Left forelimb (tissue), 1 donor: ENCODE data around the gene NIPAL1.
A peak's percentile ranks its signal among the peaks of the same experiment; 100 is the strongest.
"Not testable (repeated sequence)": the region's sequence is repeated elsewhere in the genome, so short reads cannot be mapped to it uniquely, and the experiment has no call there.

Experiments used
- DNase-seq: peaks from one replicate; pipeline ENCODE4 v3.0.0-alpha.2; 2018; ENCODE audit warnings: low spot score

Gene NIPAL1

DNA sequence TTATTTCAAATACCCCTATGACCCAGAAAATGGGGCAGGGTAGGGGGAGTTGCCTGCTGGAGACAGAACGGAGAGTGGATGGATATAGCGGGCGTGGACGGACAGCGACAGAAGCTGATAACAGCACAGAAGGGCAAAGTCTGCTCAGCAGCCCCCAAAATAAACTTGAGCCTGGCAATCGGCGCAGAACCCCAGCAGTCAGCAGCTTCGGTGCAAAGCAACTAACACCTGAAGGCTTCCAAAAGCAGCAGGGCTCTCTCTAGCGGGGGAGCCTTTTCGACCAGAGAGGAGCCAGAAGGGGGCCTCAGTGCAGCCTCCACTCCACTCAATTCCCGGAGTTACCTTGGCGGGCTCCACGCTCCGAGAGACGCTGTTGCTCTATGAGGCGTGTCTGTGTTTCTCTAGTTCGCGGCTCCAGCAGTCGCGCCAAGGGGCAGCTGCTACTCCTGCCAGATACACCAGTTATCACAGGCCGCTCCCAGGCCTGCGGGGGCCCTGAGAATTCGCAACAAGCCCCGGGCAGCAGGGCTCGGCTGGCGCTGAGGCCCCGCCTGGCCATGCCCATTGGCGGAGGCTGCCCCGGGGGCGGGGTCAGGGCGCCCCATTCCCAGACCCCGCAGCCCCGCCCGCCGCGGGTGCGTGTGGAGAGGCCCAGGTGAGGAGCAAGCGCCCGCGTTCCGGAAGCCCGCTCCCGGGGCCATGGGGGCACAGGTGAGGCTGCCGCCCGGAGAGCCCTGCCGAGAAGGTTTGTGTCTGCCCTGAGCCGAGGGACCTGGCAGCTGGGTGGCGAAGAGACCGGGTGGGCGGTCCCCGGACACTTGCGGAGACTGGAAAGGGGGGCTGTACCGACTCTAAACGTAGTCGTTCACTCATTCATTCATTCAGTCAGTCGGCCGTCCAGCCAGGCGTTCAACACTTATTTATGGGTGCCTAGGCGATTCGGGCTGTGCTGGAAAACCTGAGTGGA lies at the start of gene NIPAL1, which contains the start of gene CNGA1:
Gene NIPAL1, plus strand, starts transcription at position 632 of the 967 bp plus-strand sequence. Its CDS starts 68 bp downstream, at position 700.
Gene CNGA1, minus strand, starts transcription at position 541 of the 967 bp plus-strand sequence. CDS start 63,992 bp downstream, outside the sequence.
- DNase-seq, result peak; percentile 76

DNA sequence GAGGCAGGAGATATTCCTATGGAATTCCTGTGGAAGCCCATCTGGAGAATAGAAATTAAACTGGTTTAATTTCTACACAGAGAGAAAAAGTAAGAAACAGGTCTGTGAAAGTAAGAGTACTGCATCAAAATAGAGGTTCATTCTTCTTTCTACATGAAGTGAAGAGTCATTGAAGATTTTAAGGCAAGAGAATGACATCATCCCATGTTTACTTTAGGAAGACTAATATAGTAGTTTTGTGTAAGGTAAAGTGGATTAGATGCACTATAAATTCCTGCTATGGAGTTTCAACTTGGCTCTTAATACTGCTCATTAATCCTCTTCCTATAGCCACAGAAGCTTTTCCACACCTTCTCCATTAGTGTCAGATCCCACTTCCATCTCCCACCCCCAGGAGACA lies 47.7 kb upstream of the NIPAL1 start:
- no peak for DNase-seq

DNA sequence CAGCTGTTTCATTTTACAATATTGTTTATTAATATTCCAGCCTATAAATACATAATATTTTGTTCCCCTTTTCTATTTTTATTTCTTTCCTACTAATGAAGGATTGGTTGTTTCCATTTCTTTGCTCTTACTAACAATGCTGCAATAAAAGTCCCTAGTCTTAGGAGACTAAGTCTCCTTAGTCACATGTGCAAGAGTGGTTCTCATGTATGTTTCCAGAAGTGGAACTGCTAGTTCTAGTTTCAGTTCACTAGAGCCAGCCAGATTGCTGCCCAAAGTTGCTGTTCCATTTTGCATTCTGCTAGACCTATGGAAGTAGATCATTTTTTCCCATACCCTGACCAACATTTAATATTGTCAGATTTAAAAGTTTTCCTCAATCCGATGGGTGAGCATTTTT lies 44.4 kb upstream of the NIPAL1 start:
- no peak for DNase-seq

DNA sequence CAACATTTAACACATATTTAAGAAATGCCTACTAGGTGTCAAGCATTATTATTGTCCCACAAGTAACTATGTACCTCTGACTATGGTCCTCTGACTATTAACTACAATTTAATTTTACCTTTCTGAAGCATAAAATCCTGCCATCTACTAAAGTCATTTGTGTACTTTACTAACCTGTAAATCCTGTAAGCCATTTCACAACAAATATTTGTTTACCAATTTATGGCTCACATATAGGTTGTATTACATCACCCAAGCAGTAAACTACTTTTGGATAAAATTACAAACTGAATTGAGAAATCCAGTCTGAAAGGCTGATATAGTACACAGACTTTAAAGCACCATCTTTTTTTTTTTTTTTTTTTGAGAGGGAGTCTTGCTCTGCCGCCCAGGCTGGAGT lies 43.9 kb upstream of the NIPAL1 start:
- DNase-seq, result no peak

DNA sequence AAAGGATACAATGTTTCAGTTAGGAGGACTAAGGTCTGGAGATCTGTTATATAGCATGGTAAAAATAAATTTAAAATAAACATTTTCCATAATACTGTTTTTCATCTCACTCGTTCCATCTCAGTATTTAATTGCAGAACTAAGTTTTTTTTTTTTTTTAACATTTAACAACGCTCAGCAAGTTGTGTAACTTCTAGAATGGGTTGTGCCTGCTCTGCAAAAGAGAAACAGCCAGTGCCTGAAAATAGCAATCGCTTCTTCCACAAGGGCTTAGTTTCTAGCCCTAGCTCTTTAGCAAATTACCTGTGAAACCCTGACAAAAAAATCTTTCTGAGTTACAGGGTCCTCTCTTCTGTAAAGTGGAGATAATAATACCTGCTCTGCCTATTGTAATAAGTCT lies 42.0 kb upstream of the NIPAL1 start:
- no peak for DNase-seq

DNA sequence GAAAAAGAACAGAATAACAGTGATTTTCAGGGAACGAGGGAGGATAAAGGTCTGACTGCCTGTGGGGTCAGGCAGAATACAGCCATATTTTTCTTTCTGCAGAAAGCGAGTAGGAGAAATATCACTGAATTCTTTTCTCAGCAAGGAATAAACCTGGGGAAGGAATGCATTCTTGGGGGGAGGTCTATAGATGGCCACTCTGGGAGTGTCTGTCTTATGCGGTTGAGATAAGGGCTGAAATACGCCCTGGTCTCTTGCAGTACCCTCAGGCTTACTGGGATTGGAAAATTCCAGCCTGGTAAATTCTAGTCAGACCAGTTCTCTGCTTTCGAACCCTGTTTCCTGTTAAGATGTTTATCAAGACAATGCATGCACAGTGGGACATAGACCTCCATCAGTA lies 26.4 kb upstream of the NIPAL1 start:
- no peak for DNase-seq

DNA sequence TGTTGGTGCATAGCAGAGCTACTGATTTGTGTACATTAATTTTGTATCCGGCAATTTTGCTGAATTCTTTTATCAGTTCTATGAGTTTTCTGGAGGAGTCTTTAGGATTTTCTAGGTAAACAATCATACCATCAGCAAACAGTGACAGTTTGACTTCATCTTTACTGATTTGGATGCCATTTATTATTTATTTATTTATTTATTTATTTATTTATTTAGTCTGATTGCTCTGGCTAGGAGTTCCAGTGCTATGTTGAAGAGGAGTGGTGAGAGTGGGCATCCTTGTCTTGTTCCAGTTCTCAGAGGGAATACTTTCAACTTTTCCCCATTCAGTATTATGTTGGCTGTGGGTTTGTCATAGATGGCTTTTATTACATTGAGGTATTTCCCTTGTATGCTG lies 24.1 kb upstream of the NIPAL1 start:
- not testable (repeated sequence) for DNase-seq

DNA sequence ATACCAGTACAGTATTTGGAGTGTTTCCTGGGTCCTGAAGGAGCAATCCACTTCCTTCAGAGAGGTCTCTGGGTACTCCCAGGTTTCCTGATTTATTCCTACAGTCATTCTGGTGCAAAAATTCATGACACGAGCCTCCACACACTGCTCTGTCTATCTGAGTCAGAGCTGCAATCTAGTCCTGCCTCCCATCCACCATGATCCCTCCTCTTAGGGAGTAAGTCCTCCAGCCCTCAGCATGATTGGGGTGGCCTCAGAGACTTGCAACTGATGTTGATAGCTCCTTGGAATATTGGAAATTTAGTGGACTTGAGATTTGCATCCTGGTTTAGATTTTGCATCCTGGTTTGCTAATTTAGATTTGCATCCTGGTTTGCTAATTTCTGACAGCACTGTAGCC lies 20.6 kb upstream of the NIPAL1 start:
- DNase-seq, result no peak

DNA sequence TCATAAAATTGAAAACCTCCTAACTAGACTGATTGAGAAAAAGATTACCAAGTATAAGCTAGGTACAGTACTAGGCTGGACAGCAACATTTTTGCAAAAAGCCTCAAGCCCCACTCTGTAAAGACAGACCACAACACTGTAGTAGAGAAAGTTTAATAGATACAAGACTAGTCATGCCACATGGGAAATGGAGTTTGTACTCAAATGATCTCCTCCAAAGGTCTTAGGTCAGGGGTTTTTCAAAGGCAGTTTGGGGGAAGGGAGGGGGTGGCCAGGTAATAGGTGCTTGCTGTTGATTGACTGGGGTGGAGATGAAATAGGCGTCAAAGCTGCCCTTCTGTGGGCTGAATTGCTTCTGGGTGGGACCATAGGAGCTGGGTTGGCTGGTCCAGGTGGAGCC lies 14.3 kb upstream of the NIPAL1 start:
- DNase-seq, result no peak

DNA sequence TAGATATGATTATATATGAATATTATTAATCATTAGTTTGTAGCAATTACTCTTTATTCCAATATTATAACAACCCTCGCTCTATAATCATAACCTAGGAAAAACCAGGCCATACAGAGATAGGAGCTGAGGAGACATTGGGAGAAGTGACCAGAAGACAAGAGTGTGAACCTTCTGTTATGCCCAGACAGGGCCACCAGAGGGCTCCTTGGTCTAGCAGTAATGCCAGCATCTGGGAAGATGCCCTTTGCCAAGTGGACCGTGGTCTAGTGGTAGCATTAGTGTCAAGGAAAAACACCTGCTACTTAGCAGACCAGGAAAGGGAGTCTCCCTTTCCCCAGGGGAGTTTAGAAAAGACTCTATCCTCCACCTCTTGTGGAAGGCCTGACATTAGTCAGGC lies 13.0 kb upstream of the NIPAL1 start:
- DNase-seq, result not testable (repeated sequence)

DNA sequence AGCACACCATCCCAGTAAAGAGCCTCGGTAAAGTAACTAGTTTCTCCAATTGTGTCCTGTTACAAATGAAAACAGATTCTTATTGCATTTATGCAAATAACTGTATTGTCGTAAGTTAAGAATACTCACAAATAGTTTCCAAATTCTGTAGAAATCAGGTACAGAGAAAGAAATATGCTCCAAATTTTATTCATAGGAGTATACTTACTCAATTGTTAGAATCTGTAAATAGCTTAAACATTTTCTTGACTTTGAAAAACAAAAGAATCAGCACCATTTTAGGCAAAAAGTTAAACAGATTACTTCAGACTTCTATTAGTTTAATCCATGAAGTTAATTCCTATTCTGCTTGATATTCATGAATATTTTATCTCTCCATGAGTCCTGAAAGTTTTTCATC lies 10.8 kb upstream of the NIPAL1 start:
- DNase-seq, result no peak

DNA sequence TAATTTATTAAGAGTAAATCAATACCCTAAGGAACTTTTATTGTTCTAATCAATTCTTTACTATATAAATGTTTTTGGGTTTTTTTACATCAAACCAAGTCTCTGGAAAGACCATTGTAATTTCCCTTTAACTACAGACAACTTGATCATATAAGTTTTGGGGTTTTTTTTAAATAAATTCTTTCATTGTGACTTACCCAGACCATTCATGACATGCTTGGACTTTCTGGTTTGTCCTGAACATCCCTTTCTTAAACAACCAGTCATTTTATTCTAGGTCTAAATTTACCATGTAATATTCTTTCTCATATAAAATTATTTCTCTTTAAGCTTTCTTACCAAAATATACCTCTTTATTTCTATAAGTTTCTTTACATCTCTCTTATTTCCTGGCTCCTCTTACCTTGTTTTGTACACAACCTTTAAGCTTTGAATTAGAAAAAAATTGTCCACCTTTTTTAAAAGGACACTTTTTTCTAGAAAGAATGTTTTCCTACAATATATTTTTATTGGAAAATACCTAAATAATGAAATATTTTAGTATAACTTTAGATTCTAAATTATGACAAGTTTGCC lies 8.5 kb upstream of the NIPAL1 start:
- DNase-seq, result no peak

DNA sequence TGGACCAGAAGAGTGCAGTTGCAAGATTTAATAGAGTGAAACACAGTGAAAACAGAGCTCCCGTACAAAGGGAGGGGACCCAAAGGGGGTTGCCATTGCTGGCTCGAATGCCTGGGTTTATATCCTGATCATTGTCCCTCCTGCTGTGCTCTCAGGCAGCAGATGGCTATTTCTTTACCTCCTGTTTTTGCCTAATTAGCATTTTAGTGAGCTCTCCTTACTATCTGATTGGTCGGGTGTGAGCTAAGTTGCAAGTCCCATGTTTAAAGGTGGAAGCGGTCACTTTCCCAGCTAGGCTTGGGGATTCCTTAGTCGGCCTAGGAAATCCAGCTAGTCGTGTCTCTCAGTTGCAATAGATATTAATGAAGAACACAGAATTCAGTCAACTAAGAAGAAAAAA lies 5.7 kb upstream of the NIPAL1 start:
- DNase-seq, result not testable (repeated sequence)

DNA sequence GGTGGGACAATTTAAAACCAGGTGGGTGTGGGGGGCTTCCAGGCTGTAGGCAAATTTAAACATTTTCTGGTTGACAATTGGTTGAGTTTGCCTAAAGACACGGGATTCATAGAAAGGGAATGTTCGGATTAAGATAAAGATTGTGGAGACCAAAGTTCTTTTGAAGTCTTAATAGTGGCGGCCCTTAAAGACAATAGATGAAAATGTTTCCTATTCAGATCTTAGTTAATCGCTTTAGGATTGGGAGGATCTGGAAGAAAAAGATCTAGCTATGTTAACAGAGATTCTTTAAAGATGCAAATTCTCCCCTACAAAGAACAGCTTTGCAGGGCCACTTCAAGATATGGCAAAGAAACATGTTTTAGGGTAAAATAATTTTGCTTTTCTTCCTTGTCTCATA lies 4.8 kb upstream of the NIPAL1 start:
- no peak for DNase-seq

DNA sequence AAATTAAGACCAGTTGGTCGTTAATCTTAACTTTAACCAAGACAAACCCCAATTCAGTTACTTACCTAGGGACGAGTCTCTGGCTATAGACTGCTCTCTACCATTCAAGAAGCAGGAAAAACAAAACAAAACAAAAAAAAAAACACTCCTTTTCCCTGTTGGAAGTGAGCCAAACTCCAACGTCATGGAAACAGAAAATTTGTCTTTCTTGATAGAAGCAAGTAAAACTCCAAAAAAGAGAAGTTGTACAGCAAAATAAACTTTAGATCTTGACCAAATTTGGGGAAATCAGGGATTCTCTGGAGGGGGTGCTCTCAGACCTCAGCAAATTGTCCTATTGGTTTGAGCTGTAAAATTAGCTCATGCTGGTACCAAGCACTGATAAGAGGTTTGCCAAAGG lies 3.7 kb upstream of the NIPAL1 start:
- DNase-seq, result no peak

DNA sequence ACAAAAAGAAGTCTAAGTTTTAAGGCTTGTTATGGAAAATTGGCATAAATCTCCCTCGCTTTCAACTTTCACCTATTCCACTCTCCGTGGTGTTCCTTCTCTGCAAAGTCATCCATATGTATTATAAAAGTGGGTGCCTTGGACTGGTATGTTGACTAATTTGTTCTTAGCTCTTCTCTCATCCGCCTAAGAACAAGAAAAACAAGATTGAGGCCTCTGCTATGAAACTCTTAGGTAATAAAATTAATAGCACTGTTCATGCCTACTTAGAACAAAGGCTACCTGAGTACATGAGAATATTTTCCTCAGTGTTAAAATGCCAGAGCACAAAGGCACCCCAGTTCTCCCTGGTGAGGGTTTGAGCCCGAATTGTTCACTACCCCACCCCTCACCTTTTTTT lies 1.4 kb upstream of the NIPAL1 start:
- DNase-seq, result no peak

DNA sequence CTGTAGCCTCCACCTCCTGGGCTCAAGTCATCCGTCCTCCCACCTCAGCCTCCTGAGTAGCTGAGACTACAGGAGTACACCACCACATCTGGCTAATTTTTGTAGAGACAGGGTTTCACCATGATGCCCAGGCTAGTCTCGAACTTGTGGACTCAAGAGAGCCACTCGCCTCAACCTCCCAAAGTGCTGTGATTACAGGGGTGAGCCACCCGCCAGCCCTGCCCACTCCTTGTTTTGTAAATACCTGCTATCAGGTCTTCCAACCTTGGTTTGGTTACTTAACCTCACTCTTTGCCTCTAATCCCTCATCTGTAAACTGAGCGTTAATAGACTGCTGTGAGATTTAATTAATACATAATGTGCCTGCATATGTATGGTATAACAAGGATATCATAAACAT lies 894 bp upstream of the NIPAL1 start:
- no peak for DNase-seq

DNA sequence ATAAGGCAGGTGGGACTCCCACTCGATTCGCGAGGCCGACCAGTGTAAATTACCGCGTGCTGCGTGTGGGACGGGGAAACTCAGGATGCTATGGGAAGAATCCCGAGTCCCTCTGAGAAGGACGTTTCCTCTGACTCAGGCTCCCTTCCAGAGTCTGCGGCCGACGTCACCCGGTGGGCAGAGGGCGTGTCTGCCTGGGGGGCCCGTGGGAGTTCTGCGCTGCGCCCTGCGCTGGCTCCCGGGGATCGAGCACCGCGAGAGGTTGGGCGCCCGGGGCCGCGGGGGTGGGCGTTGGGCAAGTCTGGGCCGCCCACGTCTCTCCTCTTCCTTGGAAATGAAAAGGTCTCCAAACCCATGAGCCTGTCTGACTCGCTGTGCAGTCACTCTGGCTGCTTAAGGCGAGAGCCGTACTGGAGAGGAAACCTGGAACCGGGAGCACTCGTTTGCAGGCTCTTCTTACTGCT lies 568 bp downstream of the NIPAL1 start:
- no peak for DNase-seq

DNA sequence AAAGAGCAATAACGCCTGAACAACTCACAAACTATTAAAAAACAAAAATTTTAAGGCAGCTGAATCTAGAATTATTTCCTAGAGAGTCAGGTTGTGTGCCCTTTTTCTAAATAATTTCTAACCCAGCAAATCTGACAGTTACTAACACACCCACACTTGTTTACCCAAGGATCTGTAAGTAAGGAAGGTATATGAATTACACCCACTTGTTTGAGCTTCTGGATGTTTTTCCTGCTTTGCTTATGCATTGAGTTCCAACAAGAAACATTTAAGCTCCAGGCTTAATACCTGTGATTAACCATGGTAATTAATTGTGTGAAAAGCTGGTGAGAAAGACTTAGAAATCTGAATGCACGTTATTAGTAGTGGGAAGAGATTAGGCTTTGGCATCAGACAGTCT lies 1.5 kb downstream of the NIPAL1 start:
- DNase-seq, result no peak

DNA sequence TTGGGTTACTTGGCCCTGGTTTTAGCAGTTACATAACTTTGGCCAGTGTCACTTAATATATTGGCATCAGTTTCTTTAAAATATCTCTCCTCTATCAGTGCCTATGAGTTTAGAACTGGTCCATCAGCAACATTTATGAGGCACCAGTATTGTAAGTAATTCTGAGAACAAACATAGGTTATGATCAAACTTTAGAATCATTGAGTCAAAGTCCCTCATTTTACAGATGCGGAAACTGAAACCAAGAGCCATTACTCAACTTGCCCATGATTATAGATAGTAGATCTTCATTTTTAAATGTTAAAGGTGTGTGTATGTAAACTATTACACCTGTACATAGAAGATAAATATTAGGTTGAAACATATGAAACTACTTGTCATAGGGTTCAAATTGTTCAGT lies 4.5 kb downstream of the NIPAL1 start:
- DNase-seq, result no peak

DNA sequence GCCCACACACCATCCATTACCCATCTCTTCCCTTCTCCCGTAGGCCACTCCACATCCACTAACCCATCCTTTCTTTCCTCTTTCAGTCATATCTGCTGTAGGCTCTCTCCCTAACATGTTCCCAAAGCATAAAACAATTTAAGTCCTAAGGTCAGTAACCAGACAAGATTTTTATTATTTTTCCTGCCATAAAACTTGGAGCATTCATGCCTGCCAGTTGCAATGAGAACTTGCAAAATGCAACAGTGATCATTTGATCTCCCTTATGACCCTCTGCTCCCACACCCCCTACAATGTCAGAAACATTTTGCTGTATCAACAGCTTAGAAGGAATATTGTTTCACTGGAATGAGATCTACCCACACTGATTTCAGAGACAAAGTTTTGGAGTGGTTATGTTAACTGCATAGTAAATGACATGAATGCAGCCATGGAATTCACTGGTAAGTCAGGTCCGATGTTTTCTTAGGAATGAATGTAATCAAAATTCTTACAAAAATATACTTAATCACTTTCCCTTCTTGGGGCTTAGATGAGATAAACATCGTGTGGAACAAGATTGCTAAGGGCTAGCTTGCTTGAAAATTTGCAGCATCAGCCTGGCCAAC lies 5.7 kb downstream of the NIPAL1 start:
- DNase-seq, result no peak

DNA sequence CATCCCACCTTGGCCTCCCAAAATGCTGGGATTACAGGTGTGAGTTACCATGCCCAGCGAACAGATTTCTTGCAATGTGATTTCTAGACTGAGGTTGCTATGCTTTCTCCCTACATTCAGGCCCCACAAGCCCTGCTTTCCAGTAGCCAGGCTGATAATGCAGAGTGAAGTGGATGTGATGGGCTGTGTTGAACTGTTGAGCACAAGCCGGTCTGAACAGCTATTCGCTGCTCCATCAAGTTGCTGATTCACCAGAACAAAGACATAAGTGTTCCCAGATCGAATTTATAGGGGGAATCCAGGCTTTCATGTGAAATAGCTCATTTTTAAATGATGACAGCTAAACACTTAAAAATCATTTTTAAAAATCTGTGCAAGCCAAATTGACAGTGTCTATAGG lies 8.0 kb downstream of the NIPAL1 start:
- DNase-seq, result no peak

DNA sequence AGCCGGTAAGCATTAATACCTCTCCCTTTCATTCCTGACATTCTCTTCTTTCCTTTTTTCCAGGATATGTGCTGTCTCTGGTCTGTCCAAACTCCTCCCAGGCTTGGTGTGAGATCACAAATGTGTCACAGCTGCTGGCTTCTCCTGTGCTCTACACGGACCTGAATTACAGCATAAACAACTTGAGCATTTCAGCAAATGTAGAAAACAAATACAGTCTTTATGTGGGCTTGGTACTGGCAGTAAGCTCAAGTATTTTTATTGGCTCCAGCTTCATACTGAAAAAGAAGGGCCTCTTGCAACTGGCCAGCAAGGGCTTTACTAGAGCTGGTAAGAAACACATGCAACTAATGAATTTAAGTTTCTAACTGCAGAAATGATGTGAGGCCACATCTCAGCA lies 8.4 kb downstream of the NIPAL1 start:
- no peak for DNase-seq
